Measurements from ENCODE around the gene MORN4. TPM values are rescaled to one million over a fixed set of nuclear protein-coding genes. Genes with fewer than 3 reads are reported as not detected.
A peak's percentile ranks its signal among the peaks of the same experiment; 100 is the strongest.

Gene MORN4
- polyA plus RNA-seq, 3 donors: 21.7 to 29.7 (median 22.9) TPM

GRCh38 chr10:97601268-97602215 lies 31.8 kb downstream of the MORN4 start:
- DNase-seq: peak; percentile 11

DNA sequence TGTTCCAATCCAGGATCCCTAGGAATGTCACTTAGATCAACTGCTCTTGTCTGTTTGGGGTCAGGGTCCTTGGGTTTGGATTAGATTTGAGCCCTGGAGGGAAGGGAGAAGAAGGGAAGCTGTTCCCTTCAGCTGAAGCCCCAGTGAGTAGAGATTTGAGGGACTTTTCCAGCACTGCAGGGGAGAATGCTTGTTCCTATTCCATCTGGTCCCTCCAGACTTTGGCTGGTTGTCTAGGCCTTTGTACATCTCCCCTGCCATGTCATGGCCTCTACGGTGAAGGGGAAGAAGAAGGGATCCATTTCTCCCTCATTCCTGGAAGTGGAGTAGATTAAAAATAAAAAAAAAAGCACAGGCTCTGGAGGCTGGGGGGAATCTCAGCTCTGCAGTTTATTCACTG lies 32.7 kb downstream of the MORN4 start:
- no peak for DNase-seq

DNA sequence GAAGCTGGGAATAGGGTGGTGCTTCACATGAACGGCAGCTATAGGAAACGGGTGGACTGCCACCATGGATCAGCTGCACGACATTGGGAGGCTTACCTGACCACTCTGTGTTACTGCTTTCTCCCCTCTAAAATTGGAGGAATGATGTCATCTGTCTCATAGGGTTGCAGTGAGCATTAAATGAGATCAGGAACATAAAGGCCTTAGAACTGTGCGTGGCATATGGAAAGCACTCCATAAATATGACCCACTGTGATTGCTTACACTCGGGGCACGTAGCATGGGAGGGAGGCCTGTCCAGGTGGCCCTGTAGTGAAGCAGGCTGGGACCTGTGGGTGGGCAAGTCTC lies 34.1 kb downstream of the MORN4 start:
- DNase-seq: no peak

DNA sequence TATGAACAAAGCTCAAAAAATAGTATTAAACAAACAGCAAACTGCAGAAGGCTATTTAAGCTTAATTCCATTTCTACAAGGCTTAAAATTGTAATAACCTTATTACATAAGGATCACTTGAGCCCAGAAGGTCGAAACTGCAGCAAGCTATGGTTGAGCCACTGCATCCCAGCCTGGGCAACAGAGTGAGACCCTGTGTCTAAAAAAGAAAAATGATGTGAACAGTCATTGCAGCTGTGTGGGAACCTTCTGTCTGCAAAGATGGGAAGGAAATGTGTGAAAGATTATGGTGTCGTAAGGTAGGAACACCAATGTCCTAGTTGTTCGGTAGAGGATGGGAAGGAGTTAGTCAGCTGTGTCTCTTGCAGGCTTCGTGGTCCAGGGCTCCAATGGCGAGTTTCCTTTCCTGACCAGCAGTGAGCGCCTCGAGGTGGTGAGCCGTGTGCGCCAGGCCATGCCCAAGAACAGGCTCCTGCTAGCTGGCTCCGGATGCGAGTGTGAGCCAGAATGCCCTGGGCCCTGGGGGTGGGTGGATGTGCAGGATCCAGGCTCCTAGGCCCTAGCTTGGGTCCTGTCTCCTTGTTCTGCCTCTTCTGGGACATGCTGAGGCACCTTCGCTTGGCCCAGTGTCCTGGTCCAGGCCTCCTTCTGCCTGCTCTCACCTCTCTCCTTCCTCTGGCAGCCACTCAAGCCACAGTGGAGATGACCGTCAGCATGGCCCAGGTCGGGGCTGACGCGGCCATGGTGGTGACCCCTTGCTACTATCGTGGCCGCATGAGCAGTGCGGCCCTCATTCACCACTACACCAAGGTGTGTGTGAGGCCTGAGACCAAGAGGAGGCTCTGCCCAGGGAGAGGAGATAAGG lies 34.7 kb downstream of the MORN4 start:
- DNase-seq: no peak

DNA sequence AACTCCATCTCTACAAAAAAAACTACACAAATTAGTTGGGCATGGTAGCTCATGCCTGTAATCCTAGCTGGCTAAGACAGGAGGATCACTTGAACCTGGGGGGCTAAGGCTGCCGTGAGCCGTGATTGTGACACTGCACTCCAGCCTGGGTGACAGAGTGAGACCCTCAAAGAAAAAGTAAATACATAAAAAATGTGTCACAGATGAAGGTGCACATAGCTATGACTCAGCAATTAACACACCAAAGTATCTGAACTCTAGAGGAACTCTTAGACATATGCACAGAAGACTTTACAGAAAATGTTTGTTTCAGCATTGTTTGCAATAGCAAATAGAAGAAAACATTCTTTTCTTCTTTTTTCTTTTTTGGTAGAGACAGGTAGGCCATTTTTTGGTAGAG lies 35.5 kb downstream of the MORN4 start:
- DNase-seq: no peak

GRCh38 chr10:97596101-97597082 lies 36.9 kb downstream of the MORN4 start:
- no peak for DNase-seq

DNA sequence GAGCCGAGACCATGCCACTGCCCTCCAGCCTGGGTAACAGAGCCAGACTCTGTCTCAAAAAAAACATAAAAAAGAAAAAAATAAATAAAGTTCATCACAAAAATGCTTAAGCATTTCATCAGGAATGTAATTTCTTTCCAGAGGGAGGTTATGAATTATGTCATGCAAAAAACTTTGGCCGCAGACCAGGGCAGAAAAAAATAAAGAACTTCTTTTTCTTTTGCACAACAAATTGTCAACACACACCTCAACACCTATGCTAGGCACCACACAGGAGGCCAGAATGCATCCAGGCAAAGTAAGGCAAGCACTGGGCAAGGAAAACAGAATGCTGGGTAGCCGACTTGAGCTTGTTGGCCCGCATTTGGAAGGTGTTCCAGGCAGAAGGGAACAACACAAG lies 39.9 kb downstream of the MORN4 start:
- DNase-seq: no peak

DNA sequence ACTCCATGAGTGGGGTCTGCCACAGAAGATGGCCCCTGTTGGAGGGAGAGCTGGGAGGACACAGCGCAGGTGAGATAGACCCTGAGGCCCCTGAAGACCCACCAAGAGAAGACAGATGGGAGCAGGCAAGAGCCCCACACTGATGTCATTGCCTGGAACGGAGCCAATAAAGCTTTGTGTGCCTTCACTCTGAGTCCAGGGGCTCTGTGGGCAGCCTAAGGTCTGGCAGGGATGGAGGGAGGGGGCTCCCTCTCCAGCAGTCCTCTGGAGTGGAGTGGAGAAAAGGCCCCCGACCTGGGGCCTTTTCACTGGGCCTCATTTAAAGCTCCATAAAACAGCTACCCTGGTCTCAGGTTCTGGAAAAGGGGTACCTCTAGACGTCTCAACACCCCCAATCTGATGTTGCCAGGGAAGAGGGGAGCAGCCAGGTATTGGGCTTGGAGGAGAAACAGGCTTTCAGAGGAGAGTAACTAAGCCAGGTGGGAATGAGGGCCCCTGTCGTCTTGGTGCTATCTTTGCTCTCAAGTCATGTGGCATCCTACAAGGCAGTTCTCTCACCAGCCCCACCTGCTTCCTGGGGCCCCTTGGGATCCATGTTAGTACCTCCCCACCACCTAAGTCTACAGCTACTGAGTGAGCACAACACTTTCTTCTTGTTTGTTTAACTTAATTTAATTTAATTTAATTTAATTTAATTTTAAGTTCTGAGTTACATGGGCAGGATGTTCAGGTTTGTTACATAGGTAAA lies 42.4 kb downstream of the MORN4 start:
- DNase-seq: no peak

DNA sequence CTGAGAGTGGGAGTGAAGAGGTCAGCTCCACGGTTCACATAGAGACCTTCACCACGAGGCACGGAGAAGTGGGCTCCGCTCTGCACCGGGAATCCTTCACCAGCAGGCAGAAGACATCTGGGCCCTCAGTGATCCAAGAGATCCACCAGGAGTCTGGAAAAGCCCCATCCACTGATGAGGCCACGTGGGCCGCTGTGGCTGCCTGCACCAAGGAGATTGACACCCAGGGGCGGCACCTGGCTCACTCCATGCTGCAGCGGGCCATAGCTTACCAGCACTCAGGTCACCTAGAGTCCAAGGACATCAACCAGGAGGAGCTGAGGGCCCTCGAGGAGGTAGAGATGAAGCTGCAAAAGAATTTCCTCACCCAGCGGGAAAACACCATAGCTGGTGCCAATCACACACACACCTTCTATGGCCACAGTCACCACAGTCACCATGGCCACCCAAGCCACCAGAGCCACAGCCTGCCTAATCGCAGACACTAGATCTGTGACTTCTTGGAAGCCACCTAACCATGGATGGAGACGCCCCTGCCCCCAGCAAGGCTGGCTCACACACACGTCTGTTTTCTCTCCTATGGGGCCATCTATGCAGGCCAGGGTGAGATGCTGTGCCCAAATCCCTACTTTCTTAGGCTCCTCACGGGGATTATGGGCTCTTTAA lies 43.1 kb downstream of the MORN4 start:
- DNase-seq: no peak

DNA sequence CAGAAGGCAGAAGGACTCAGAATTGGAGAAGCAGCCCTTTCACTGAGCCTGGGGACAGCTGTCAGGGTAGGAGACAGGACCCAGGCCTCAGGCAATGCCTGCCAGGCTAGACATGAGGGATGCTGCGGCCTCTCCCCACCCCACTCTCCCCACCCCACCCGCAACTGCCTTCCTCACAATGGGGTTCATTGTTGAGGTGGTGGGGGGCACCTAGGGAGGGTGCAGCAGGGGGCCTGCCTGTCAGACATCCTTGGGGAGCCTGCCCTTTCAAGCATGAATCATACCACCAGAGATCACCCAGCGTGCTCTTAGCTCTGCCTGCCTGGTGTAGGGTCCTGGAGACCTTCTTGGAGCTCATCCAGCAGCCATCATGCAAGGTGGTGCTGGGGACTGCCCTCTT lies 43.8 kb downstream of the MORN4 start, which contains the start of gene C10orf62:
C10orf62 (plus strand) TSS at position 243 of the 400 bp plus-strand sequence. CDS start 177 bp downstream, outside the sequence.
- no peak for DNase-seq

DNA sequence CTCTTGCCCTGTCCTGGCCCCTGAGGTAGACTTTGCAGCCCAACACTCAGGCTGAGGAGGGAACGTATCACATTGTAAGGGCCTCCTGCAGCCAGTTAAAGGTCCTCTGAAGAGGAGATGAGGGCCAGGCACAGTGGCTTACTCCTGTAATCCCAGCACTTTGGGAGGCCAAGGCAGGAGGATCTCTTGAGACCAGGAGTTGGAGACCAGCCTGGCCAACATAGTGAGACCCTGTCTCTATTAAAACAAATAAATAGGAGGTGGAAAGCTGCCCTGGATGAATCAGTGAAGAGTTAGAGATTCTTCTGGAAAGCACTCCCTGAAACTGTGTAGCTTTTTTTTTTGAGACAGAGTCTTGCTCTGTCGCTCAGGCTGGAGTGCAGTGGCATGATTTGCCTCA lies 46.1 kb downstream of the MORN4 start:
- DNase-seq: no peak

DNA sequence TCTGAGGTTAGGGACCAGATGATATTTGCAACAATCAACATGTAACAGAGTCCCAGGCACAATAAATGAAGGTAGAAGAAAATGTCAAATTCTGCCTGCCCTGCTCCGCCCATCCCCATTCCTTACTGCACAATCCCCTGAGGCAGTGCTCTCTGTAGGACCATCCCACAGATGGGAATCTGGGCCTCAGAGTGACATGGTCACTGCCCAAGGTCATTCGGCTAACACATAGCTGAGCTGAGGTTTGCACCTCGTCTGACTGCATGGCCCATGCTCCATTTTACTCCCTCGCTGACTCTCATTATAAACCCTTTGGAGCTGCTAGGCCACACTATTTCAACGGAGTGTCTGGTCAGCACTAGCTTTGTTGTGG lies 47.9 kb downstream of the MORN4 start:
- no peak for DNase-seq

- no peak for DNase-seq
These were observed 48.4 kb downstream of the MORN4 start for GRCh38 chr10:97584798-97585438.

GRCh38 chr10:97584060-97584797 lies 49.1 kb downstream of the MORN4 start, which contains the start of gene HOGA1:
HOGA1 (plus strand) TSS chr10:97584389; CDS start chr10:97584704, 315 bp downstream.
- peak; percentile 63 for DNase-seq

- no peak for DNase-seq
These were observed 49.8 kb downstream of the MORN4 start for GRCh38 chr10:97583476-97583875.

- no peak for DNase-seq
These were observed 51.1 kb downstream of the MORN4 start for GRCh38 chr10:97582169-97582568.

DNA sequence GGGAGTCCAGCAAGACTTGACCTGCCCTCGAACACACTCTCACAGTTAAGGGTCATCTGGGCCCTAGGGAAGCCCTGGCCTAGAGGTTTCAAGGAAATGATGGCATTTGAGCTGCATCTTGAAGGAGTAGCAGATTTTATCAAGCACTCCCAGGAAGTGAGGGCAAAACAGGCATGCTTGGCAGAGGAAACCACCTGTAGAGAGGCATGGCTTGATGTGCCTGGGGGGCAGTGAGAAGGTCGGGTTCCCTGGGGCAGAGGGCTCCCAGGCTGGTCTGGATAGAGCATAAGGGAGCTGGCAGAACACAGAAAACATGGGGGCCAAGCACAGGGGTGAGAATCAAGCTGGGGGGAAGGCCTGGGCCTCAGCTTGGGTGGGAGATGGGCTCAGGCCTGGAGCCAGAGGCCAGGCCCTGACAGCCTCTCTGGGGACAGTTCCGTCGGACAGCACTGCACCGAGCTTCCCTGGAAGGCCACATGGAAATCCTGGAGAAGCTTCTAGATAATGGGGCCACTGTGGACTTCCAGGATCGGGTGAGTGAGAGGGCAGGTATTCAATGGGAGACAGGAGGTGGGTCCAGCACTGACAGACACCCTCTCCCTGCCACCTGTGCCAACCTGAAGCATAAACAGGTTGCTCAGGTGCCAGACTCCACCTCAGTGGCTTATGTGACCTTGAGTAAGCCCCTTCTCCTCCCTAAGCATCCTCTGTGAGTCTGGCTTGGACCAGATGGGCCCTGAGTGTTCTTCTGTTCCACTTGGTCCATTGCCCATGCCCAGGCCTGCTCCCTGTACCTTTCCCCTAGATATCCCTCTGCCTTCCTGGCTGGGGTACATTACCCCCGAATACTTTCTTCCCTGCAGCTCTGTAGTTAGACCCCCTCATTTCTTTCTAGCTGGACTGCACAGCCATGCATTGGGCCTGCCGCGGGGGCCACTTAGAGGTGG lies 52.6 kb downstream of the MORN4 start:
- no peak for DNase-seq
